Measurements from ENCODE around the gene SLC4A5.

DNA sequence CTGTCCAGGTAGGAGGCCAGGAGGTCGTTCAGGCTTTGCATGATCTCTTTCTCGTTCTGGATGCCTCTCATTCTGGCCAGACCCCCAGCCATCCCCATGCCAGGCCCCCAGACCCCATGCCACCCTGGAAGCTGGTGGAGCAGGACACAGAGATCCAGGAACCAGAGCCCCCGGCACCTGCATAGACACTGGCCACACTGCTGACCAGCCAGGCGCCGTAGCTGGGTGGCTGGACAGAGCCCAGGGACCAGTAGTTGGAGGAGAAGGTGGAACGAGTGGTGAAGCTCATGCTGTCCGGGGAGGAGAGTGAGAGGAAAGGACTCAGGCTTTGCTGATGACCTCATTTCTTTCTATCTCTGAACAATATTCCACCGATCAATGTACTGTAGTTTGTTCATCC is 35.5 kb downstream of the SLC4A5 start:
- TF ChIP-seq ZNF223 (tag by site-specific recombination; IDR thresholded peaks at IDR 0.05) (no peak), ZNF24 (tag by site-specific recombination; IDR thresholded peaks at IDR 0.05) (no peak), ZNF175 (tag by site-specific recombination; IDR thresholded peaks at IDR 0.05) (no peak)
- TF ChIP-seq, protein P1, sequence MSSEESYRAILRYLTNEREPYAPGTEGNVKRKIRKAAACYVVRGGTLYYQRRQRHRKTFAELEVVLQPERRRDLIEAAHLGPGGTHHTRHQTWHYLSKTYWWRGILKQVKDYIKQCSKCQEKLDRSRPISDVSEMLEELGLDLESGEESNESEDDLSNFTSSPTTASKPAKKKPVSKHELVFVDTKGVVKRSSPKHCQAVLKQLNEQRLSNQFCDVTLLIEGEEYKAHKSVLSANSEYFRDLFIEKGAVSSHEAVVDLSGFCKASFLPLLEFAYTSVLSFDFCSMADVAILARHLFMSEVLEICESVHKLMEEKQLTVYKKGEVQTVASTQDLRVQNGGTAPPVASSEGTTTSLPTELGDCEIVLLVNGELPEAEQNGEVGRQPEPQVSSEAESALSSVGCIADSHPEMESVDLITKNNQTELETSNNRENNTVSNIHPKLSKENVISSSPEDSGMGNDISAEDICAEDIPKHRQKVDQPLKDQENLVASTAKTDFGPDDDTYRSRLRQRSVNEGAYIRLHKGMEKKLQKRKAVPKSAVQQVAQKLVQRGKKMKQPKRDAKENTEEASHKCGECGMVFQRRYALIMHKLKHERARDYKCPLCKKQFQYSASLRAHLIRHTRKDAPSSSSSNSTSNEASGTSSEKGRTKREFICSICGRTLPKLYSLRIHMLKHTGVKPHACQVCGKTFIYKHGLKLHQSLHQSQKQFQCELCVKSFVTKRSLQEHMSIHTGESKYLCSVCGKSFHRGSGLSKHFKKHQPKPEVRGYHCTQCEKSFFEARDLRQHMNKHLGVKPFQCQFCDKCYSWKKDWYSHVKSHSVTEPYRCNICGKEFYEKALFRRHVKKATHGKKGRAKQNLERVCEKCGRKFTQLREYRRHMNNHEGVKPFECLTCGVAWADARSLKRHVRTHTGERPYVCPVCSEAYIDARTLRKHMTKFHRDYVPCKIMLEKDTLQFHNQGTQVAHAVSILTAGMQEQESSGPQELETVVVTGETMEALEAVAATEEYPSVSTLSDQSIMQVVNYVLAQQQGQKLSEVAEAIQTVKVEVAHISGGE (tag by site-specific recombination; conservative IDR thresholded peaks at IDR 0.05; ENCODE audit: low read depth) = no peak
- TF ChIP-seq, protein P2, sequence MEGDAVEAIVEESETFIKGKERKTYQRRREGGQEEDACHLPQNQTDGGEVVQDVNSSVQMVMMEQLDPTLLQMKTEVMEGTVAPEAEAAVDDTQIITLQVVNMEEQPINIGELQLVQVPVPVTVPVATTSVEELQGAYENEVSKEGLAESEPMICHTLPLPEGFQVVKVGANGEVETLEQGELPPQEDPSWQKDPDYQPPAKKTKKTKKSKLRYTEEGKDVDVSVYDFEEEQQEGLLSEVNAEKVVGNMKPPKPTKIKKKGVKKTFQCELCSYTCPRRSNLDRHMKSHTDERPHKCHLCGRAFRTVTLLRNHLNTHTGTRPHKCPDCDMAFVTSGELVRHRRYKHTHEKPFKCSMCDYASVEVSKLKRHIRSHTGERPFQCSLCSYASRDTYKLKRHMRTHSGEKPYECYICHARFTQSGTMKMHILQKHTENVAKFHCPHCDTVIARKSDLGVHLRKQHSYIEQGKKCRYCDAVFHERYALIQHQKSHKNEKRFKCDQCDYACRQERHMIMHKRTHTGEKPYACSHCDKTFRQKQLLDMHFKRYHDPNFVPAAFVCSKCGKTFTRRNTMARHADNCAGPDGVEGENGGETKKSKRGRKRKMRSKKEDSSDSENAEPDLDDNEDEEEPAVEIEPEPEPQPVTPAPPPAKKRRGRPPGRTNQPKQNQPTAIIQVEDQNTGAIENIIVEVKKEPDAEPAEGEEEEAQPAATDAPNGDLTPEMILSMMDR (tag by site-specific recombination; IDR thresholded peaks at IDR 0.05) = no peak

All from HEK293 (cell line).